ENCODE measurements around the gene CKS1B.

CKS1B gene

DNA sequence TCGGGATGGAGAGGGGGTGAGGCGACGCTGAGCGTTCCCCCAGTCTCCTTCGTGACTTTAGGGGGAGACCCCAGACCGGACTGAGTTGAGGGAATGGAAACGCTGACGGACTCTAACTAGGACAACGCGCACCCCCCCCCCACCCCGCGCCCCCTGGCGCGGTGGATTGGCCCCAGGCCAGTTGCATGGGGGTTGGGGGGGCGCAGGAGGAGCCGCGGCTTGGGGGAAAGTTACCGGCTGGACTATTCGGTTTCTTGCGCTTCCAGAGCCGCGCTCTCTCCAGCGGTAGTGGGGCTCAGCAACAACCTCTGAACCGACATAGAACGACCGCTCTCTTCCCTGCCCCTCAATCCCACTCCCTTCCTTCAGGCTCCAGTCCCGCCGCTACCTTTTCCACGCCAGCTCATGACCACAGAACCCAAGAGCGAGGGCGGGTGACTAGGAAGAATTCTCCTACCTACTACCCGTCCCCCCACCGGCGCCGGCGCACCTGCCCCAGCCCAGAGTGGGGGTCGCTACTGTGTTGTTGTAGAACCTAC lies 28.8 kb downstream of the CKS1B start:
- DNase-seq: no peak

DNA sequence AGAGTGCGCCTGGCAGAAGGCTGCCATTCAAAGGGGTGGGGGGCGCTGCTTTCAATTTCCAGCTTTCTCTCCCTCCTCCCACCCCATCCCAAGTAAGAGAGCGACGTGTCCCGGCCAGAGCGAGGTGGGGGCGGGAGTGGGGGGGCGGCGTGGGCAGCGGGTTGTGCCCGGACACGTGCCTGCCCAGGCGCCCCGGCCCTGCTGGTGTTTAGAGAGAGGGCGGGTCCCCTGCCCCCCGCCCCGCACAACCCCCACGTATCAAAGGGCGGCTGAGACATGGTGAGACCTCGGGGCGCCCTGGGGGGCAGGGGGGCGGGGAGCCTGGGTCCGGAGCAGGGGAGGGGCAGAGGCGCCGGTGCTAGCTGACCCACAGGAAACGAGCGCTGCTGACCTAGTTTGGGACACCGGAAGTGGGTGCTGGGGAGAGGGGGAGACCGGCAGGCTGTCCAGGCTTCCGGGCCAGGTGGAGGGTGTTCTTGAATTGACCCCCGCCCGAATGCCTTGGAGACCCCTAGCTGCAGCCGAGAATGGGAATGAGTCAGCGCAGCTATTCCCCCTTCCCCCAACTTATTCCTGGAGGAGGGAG lies 29.4 kb downstream of the CKS1B start:
- DNase-seq: no peak

DNA sequence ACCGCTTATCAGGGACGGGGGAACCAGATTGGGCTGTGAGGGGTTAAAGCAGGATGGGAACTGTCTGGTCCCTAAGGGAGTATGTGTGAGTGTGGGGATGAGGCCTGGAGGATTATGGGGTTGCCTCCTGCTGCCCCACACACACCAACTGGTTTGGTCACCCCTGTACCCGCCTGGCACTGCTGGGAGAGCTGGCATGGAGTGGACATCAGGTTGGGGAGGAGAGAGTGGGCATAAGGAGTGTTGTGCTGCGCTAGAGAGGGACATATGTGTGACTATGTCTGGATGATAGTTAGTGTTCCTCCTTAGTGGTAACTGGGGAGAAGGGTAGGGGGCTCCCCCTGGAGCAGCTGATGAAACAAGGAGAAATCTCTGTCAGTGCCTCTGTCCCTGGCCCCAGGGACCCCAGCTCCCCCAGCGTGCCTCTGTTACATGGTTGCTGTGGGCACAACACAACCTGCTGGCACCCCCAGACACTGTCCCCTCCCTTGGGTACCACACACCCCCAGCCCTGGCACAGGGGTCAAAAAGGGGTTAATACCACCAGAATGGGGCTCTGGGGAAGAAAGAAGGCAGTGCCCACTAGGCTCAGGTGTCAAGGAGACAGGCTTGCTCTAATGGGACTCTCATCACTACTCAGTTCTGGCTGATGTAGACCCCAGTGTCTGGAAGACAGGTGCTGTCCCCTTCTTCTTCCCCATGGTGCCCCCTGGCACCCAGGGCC lies 30.0 kb downstream of the CKS1B start:
- no peak for DNase-seq

GRCh38 chr1:155005076-155006011 lies 30.9 kb downstream of the CKS1B start:
- no peak for DNase-seq

DNA sequence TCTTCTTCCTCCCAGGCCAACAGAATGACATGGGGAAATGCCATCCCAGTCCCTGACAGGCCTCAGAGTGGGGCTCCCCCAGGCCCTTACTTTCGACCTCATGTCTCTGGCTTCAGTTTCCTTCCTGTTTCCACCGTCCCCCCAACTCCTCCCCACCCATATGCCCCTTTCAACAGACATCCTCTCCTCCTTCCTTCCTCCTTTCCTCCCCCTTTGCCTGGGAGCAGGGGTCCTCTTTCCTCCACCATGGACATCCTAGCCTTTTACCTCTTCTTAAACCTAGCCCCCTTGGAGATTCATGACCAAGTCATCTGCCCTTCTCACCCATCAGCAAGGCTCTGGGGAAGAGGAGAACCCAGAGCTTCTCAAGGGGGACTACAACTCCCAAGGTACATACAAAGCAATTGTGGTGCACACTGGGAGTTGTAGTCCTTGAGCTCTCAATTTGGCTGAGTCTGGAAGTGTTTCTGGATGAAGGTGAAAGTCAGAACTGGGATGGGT lies 32.2 kb downstream of the CKS1B start:
- DNase-seq: no peak

GRCh38 chr1:155007251-155007828 lies 32.9 kb downstream of the CKS1B start:
- DNase-seq: no peak

GRCh38 chr1:155008015-155008941 lies 33.8 kb downstream of the CKS1B start:
- no peak for DNase-seq

- no peak for DNase-seq
These were observed 34.8 kb downstream of the CKS1B start for GRCh38 chr1:155009221-155009711.

DNA sequence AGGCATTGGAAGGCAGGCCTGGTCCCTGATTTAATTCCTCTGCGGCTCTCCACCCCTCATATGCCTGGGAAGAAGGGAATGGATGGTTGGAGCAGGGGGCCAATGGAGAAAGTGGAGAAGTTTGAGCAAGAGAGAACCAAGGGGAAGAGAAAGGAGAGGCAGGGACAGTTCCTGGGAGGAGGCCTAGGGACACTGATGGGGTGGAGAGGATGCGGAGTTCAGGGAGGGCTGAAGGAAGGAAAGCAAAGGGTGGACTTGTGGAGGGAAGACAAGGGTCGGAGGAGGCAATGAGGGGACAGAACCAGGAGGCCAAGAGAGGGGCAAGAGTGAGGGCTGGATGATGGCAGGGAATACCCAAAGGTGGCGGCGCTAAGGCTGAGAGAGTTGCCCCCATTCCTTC lies 35.3 kb downstream of the CKS1B start:
- DNase-seq: no peak

- no peak for DNase-seq
These were observed 35.9 kb downstream of the CKS1B start for GRCh38 chr1:155010211-155010918.

DNA sequence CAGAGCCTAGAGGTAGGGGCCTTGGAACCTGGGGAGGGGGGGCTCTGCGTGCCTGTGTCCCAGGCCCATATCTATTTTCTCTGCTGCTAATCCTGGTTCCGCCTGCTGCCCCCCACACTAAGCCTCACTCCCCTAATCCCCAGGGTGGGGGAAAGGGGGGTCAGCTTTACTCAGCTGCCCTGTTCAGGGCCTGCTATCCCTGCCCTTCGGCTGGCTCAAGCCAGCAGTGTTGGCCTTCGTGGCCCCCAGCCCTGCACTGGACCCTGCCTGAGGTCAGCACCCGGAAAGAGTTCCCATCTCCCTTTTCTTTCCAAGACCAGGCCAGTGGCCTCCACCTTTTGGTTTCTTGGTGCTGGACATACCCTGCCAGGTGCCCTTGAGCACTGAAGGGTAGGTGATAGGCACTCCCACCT lies 36.5 kb downstream of the CKS1B start:
- no peak for DNase-seq

DNA sequence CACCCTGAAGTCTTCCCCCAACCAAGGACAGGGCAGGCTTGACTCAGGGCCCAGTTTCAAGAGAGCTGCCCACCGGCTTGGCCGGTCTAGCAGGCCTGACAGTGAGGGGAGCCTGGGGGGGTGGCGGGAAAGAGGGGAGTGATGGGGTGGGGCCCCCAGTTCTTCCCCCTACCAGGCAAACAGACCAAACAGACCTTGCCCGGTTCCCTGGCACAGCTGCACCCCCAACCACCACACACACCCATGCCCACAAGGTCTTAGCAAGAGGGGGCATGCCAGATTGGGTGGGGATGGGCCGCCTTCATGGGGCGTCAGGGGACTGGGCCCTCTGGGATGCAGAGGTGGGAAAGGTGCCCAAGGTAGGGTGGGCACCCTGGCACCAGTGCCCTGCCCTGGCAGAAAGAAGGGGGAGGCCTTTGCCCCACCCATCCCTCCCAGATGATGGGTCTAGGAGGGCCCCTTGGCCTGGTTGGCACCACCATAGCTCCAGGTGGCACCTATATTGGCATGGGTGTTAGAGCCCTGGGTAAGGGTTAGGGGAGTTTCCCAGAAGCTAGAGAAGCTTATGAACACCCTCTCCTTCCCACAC lies 37.0 kb downstream of the CKS1B start:
- no peak for DNase-seq

- DNase-seq: no peak
These were observed 37.6 kb downstream of the CKS1B start for GRCh38 chr1:155012026-155012546.

DNA sequence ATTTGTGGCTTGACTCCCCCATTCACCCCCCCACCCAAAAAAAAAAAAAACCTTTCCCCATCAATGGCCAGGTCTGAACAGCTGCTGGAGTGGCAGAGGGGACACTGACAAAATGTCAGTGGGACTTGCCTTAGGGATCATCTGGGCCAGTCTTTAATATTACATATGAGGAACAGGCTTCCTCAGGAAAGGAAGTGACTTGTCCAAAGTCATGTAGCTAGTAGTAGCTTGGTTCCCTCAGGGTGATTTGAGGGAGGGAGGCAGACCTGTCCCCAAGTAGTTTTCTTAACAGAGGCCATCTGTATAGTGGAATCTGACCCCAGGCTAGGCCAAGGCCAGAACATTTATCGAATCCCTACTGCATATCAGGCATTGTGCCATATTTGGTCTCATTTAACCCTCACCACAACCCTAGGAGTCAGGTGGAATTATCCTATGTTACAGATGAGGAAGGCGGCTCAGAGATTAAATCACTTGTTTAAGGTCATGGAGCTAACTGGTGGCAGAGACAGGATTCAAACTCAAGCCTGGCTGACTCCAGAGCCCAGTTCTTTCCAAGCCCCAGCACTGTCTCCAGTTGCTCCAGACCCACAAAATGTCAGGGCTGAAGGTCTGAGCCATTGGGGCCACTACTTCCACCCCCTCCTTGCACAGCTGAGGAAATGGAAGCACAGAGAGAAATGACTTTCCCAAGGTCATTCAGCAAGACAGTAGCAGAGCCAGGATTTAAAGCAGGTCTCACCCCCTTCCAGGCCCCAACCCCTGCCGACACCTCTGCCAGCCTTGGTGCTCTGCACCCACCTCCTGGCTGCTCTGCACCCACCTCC lies 38.5 kb downstream of the CKS1B start:
- no peak for DNase-seq

DNA sequence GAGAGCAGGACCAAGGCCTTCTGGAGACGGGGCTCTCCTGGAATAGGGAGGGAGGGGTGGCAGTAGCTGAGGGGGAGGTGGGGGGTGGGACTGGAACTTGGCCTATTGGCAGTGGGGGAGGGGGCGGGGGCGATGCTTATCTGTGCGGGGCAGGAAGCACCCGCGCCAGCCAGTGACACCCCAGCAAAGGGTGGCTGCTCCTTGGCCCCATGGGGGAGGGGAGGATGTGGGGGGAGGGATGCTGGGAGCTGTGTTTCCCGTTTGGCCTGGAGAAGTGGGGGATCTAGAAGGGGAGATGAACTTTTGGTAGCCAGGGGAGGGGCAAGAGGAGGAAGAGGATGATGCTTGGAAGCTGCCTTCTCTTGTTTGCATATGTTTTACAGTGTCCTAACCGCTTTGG lies 39.2 kb downstream of the CKS1B start:
- DNase-seq: peak in 2 of 4 experiments; percentile 36 to 46

DNA sequence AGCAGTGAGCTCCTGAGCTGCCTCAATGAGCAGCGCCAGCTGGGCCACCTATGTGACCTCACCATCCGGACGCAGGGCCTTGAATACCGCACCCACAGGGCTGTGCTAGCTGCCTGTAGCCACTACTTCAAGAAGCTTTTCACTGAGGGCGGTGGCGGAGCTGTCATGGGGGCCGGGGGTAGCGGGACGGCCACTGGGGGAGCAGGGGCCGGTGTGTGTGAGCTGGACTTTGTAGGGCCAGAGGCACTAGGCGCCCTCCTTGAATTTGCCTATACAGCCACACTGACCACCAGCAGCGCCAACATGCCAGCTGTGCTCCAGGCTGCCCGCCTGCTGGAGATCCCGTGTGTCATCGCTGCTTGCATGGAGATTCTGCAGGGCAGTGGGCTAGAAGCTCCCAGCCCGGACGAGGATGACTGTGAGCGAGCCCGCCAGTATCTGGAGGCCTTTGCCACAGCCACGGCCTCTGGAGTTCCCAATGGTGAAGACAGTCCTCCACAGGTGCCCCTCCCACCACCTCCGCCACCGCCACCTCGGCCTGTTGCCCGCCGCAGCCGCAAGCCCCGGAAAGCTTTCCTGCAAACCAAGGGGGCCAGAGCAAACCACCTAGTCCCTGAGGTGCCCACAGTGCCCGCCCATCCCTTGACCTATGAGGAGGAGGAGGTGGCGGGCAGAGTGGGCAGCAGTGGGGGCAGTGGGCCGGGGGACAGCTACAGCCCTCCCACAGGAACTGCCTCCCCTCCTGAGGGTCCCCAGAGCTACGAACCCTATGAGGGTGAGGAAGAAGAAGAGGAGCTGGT lies 40.4 kb downstream of the CKS1B start:
- no peak for DNase-seq

- DNase-seq: no peak
These were observed 41.2 kb downstream of the CKS1B start for GRCh38 chr1:155015527-155016230.
